Measurements from ENCODE around the gene ADAMTS9. TPM values are rescaled to one million over a fixed set of nuclear protein-coding genes. Genes with fewer than 3 reads are reported as not detected.

ADAMTS9 gene
- total and polyA plus RNA-seq, 9 of the 15 experiments (the other 6 are each of a cell fraction or from before 2014, with no cell fraction given) = 0.05 to 0.32 (median 0.13) TPM; not detected in 2

DNA sequence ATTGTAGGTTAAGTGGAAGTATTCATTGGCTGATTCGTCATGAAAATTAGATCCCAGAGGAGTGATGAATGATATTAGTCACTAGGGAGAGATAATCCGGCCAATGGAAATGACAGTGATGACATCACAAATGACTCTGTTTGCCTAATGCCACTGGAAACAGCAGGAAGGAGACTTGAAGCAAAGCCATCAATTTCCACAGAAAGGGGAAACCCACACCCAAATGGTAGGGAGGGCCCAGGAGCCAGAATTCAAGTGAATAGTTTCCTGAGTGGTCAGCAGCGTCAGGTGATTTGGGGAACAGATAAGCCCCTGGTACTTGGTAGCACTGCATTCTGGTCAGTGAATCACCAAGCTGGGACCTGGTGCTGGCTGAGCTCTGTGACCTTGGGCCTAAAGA lies 3.3 kb upstream of the ADAMTS9 start:
- DNase-seq (ENCODE audit: extremely low read depth in 1 of 4, low spot score in 3 of 4) (no peak), FAIRE-seq (no peak), ATAC-seq (no peak)
- ChIA-PET POLR2A (no interaction called here), CTCF (ENCODE audit: low intra/inter-chr PET ratio) (no interaction called here)
- Histone ChIP-seq H2AFZ (ENCODE audit: low read depth, low read length) (no peak overlapping the region), H3K9me1 (ENCODE audit: control insufficient read depth, insufficient read depth, low read length) (no peaks in the 10 kb centered on the region), H3K36me3 (ENCODE audit: control insufficient read depth, insufficient read depth, low read length) (no peaks in the 10 kb centered on the region), H3K9me3 (replicated peaks; ENCODE audit: control insufficient read depth, insufficient read depth, low read depth, low read length) (no peaks in the 10 kb centered on the region), H3K9ac (ENCODE audit: insufficient read depth in 1 of 2, low read depth in 2 of 2, low read length in 2 of 2) (no peak overlapping the region), H3K27me3 (ENCODE audit: control insufficient read depth in 2 of 2, insufficient read depth in 2 of 2, low read length in 2 of 2) (no peaks in the 10 kb centered on the region; a peak in 2 of 5 replicates), H3K27ac (ENCODE audit: extremely low read depth, low read depth, low read length) (no peak overlapping the region), H3K79me2 (ENCODE audit: control insufficient read depth, insufficient read depth, low read length) (no peaks in the 10 kb centered on the region), H3K4me1 (replicated peaks in 1 of 2; ENCODE audit: control insufficient read depth in 2 of 2, insufficient read depth in 2 of 2, low read length in 2 of 2) (peaks cover 0 to 8% of the 10 kb centered on the region in 2 experiments; a peak in 2 of 5 replicates), H3K4me3 (no peak overlapping the region), H3K4me2 (ENCODE audit: insufficient read depth, low read length) (no peak overlapping the region), H4K20me1 (replicated peaks; ENCODE audit: control insufficient read depth, insufficient read depth, low read length) (no peaks in the 10 kb centered on the region)
- TF ChIP-seq, protein P1, sequence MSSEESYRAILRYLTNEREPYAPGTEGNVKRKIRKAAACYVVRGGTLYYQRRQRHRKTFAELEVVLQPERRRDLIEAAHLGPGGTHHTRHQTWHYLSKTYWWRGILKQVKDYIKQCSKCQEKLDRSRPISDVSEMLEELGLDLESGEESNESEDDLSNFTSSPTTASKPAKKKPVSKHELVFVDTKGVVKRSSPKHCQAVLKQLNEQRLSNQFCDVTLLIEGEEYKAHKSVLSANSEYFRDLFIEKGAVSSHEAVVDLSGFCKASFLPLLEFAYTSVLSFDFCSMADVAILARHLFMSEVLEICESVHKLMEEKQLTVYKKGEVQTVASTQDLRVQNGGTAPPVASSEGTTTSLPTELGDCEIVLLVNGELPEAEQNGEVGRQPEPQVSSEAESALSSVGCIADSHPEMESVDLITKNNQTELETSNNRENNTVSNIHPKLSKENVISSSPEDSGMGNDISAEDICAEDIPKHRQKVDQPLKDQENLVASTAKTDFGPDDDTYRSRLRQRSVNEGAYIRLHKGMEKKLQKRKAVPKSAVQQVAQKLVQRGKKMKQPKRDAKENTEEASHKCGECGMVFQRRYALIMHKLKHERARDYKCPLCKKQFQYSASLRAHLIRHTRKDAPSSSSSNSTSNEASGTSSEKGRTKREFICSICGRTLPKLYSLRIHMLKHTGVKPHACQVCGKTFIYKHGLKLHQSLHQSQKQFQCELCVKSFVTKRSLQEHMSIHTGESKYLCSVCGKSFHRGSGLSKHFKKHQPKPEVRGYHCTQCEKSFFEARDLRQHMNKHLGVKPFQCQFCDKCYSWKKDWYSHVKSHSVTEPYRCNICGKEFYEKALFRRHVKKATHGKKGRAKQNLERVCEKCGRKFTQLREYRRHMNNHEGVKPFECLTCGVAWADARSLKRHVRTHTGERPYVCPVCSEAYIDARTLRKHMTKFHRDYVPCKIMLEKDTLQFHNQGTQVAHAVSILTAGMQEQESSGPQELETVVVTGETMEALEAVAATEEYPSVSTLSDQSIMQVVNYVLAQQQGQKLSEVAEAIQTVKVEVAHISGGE (CRISPR knock-in tag; IDR thresholded peaks at IDR 0.05) = peak in 1 of 3 experiments; percentile 52; a peak in 2 of 6 replicates
- TF ChIP-seq RBM34 (IDR thresholded peaks at IDR 0.05; ENCODE audit: borderline replicate concordance, insufficient read depth, low read length) = no peak
- intact Hi-C loops (cut with micrococcal nuclease) = no loop called here
- BruUV-seq (replicated peaks) = no TSS peak
- 0% methylated on average over 3 of the region's 3 CpGs for WGBS (ENCODE audit: insufficient coverage, low coverage, missing lambda C conversion rate)
- in situ Hi-C loops (cut with MboI) = no loop called here

All from K562 (cell line).